Liver (tissue), 9 donors: ENCODE data around the gene SOX10. TPM values are rescaled to one million over a fixed set of nuclear protein-coding genes. Genes with fewer than 3 reads are reported as not detected.

ENCODE experiments used
- DNase-seq: peaks from one replicate; pipeline ENCODE4 v3.0.0-alpha.2; 2017; ENCODE audit warnings: low spot score
- H3K27ac ChIP-seq, 2 donors: one replicate each; pipeline ENCODE4 v1.7.0; 2013; ENCODE audit warnings: inconsistent platforms in 2 of 2, low read length in 2 of 2, control low read depth in 1 of 2, low read depth in 1 of 2, mild to moderate bottlenecking in 1 of 2
- H3K27me3 ChIP-seq, 4 donors: one replicate each; pipeline versions ENCODE4 v1.6.1 to v1.7.0; 2013; ENCODE audit warnings: low read length in 3 of 4, inconsistent platforms in 1 of 4, mild to moderate bottlenecking in 1 of 4, moderate library complexity in 1 of 4; ENCODE audit not compliant: control insufficient read depth in 4 of 4, insufficient read depth in 4 of 4
- H3K36me3 ChIP-seq, 4 donors: one replicate each; pipeline versions ENCODE4 v1.6.1 to v1.7.0; 2013; ENCODE audit warnings: low read length in 3 of 4, mild to moderate bottlenecking in 3 of 4, low read depth in 1 of 4, moderate library complexity in 1 of 4; ENCODE audit not compliant: control insufficient read depth in 4 of 4, insufficient read depth in 3 of 4
- H3K4me1 ChIP-seq, 4 donors: one replicate each; pipeline versions ENCODE4 v1.6.1 to v1.7.0; 2013; ENCODE audit warnings: low read length in 3 of 4, mild to moderate bottlenecking in 3 of 4, moderate library complexity in 1 of 4; ENCODE audit not compliant: control insufficient read depth in 4 of 4, insufficient read depth in 4 of 4
- H3K4me3 ChIP-seq, 3 donors: one replicate each; pipeline versions ENCODE4 v1.6.1 to v1.7.0; 2013; ENCODE audit warnings: low read length in 3 of 3, control low read depth in 1 of 3, low read depth in 1 of 3, mild to moderate bottlenecking in 1 of 3
- H3K9ac ChIP-seq, 2 donors: one replicate each; pipeline ENCODE4 v1.7.0; 2013; ENCODE audit warnings: low read length in 2 of 2, mild to moderate bottlenecking in 2 of 2, moderate library complexity in 2 of 2, control low read depth in 1 of 2, low read depth in 1 of 2
- H3K9me3 ChIP-seq, 4 donors: one replicate each; pipeline versions ENCODE4 v1.6.1 to v1.7.0; 2013; ENCODE audit warnings: low read length in 3 of 4; ENCODE audit not compliant: control insufficient read depth in 4 of 4
- ATF3 ChIP-seq: IDR thresholded peaks from 2 replicates; pipeline ENCODE4 v1.6.1; 2016; ENCODE audit warnings: antibody characterized with exemption
- CTCF ChIP-seq: fragments of 150-350 bp; IDR thresholded peaks from 2 replicates; pipeline ENCODE4 v1.5.1; 2017; ENCODE audit warnings: improper control_type of control experiment, low read depth, low read length; ENCODE audit not compliant: missing input control
- EGR1 ChIP-seq, 2 donors: IDR thresholded peaks; 2 replicates each; pipeline ENCODE4 v1.6.1; 2016 to 2018; ENCODE audit warnings: antibody characterized with exemption in 2 of 2, low read depth in 2 of 2
- FOXA2 ChIP-seq: IDR thresholded peaks from 2 replicates; pipeline ENCODE4 v1.6.1; 2016; ENCODE audit warnings: antibody characterized with exemption
- GABPA ChIP-seq, 2 donors: IDR thresholded peaks in 1 of 2; conservative IDR thresholded peaks in 1 of 2; 2 replicates each; pipeline ENCODE4 v1.6.1; 2016; ENCODE audit warnings: antibody characterized with exemption in 2 of 2, mild to moderate bottlenecking in 1 of 2, moderate library complexity in 1 of 2
- HNF4A ChIP-seq, 2 donors: conservative IDR thresholded peaks; 2 replicates each; pipeline ENCODE4 v1.6.1; 2016; ENCODE audit warnings: antibody characterized with exemption in 2 of 2, mild to moderate bottlenecking in 2 of 2
- HNF4G ChIP-seq: IDR thresholded peaks from 2 replicates; pipeline ENCODE4 v1.6.1; 2016; ENCODE audit warnings: antibody characterized with exemption
- JUND ChIP-seq, 2 donors: IDR thresholded peaks; 2 replicates each; pipeline ENCODE4 v1.6.1; 2016; ENCODE audit warnings: antibody characterized with exemption in 2 of 2
- MAX ChIP-seq: IDR thresholded peaks from 2 replicates; pipeline ENCODE4 v1.6.1; 2016; ENCODE audit warnings: antibody characterized with exemption
- NR2F2 ChIP-seq: IDR thresholded peaks from 2 replicates; pipeline ENCODE4 v1.6.1; 2016; ENCODE audit warnings: antibody characterized with exemption
- RAD21 ChIP-seq, 2 donors: IDR thresholded peaks; 2 replicates each; pipeline ENCODE4 v1.6.1; 2016; ENCODE audit warnings: antibody characterized with exemption in 2 of 2, mild to moderate bottlenecking in 2 of 2
- REST ChIP-seq: IDR thresholded peaks from 2 replicates; pipeline ENCODE4 v1.6.1; 2016; ENCODE audit warnings: antibody characterized with exemption, mild to moderate bottlenecking
- RXRA ChIP-seq, 2 donors: IDR thresholded peaks; 2 replicates each; pipeline ENCODE4 v1.6.1; 2017 to 2018; ENCODE audit warnings: antibody characterized with exemption in 2 of 2, mild to moderate bottlenecking in 1 of 2
- SP1 ChIP-seq: IDR thresholded peaks from 2 replicates; pipeline ENCODE4 v1.6.1; 2018; ENCODE audit warnings: antibody characterized with exemption, mild to moderate bottlenecking
- TAF1 ChIP-seq: conservative IDR thresholded peaks from 2 replicates; pipeline ENCODE4 v1.6.1; 2016; ENCODE audit warnings: antibody characterized with exemption, mild to moderate bottlenecking
- YY1 ChIP-seq: IDR thresholded peaks from 2 replicates; pipeline ENCODE4 v1.6.1; 2016; ENCODE audit warnings: antibody characterized with exemption, mild to moderate bottlenecking
- ZBTB33 ChIP-seq: IDR thresholded peaks from 2 replicates; pipeline ENCODE4 v1.6.1; 2016; ENCODE audit warnings: antibody characterized with exemption
- WGBS: extraction: QIAGEN DNeasy Blood & Tissue Kit; methylation state at CpG from one replicate; pipeline ENCODE4 v1.1.7; 2013; 5-methylcytosine and 5-hydroxymethylcytosine counted together
- polyA plus RNA-seq, 2 donors: library from polyadenylated mRNA; stranded (reverse) in 1 of 2; unstranded in 1 of 2; fragments of 200-250 nt in 1 of 2; fragments of >200 nt in 1 of 2; fragmentation: Nextera tagmentation in 1 of 2; extraction: Ambion mirVana in 1 of 2; gene quantifications; one replicate each; pipeline versions ENCODE4 v1.2.1 to v1.2.3, GENCODE V29; 2013 to 2015
- total RNA-seq, 2 donors: library from RNA; depleted of rRNA; stranded (reverse); fragments of >200 nt; gene quantifications; one replicate each; pipeline ENCODE4 v1.2.3, GENCODE V29; 2014
- donor health status: healthy.
- donor health status: healthy.
- donor health status: healthy.
- donor health status: healthy.
- donor health status: healthy.

SOX10 gene
- total and polyA plus RNA-seq, 4 donors = 0.05 to 0.29 (median 0.07) TPM

GRCh38 chr22:37961062-37961461 is 23.3 kb downstream of the SOX10 start (continued):
- no peak for TF ChIP-seq ZBTB33
- TF ChIP-seq JUND (IDR thresholded peaks at IDR 0.05) = no peak
- no peak for TF ChIP-seq CTCF

GRCh38 chr22:37959231-37959825 is 25.0 kb downstream of the SOX10 start:
- Histone ChIP-seq H3K4me1 (peaks cover 3 to 29% (median 20%) of the 10 kb centered on the region in 4 donors), H3K27me3 (no peaks in the 10 kb centered on the region), H3K4me3 (no peak overlapping the region), H3K9me3 (no peaks in the 10 kb centered on the region), H3K36me3 (peaks cover 4 to 61% (median 34%) of the 10 kb centered on the region in 4 donors), H3K27ac (no peak overlapping the region), H3K9ac (no peak overlapping the region)
- DNase-seq = no peak
- 98% methylated on average over 18 of the region's 18 CpGs for WGBS
- TF ChIP-seq FOXA2 (no peak), ATF3 (no peak), ZBTB33 (no peak), HNF4G (no peak), TAF1 (no peak), GABPA (IDR thresholded peaks at IDR 0.05 in 1 of 2, conservative IDR thresholded peaks at IDR 0.05 in 1 of 2) (no peak), RXRA (IDR thresholded peaks at IDR 0.05) (no peak), CTCF (no peak), MAX (no peak), JUND (IDR thresholded peaks at IDR 0.05) (no peak), REST (no peak), HNF4A (conservative IDR thresholded peaks at IDR 0.05) (no peak), NR2F2 (no peak), RAD21 (IDR thresholded peaks at IDR 0.05) (no peak), EGR1 (IDR thresholded peaks at IDR 0.05; ENCODE audit: low read depth in 2 of 2) (no peak), SP1 (no peak), YY1 (no peak)
